ENCODE results near the gene ADD3. TPM values are rescaled to one million over a fixed set of nuclear protein-coding genes. Genes with fewer than 3 reads are reported as not detected.

ADD3 gene
- total and polyA plus RNA-seq, 2 of the 13 experiments (the other 11 are each of a cell fraction or from before 2014, with no cell fraction given) = 44.7 to 57.5 TPM

DNA sequence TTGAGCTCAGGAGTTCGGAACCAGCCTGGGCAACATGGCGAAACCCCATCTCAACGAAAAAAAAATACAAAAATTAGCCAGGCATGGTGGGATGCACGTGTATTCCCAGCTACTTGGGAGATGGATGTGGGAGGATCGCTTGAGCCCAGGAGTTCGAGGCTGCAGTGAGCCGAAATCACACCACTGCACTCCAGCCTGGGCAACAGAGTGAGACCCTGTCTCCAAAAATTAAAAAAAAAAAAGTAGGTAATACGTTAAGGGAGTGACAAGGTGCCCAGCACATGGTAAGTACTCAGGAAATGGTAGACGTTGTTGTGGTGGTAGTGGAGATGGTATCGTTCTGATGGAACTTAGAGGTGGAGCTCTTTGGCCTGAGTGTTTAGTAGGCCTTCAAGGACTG lies 43.5 kb upstream of the ADD3 start:
- Histone ChIP-seq H4K20me1 (ENCODE audit: insufficient read depth, low read length) (no peaks in the 10 kb centered on the region), H3K4me3 (replicated peaks in 1 of 3; ENCODE audit: insufficient read depth in 1 of 3, low read depth in 2 of 3, low read length in 3 of 3) (no peak overlapping the region), H3K27ac (ENCODE audit: extremely low read length, insufficient read depth, low read length) (no peak overlapping the region), H3K4me1 (ENCODE audit: insufficient read depth, low read length) (peaks cover 44% of the 10 kb centered on the region), H3K4me2 (ENCODE audit: low read depth, low read length) (no peak overlapping the region), H2AFZ (ENCODE audit: low read length) (no peak overlapping the region), H3K27me3 (ENCODE audit: control insufficient read depth in 1 of 2, insufficient read depth in 2 of 2, low read length in 2 of 2) (no peaks in the 10 kb centered on the region), H3K79me2 (ENCODE audit: insufficient read depth, low read length) (no peaks in the 10 kb centered on the region), H3K36me3 (replicated peaks in 1 of 2; ENCODE audit: control insufficient read depth in 1 of 2, insufficient read depth in 2 of 2, low read length in 2 of 2) (no peaks in the 10 kb centered on the region), H3K9ac (ENCODE audit: insufficient read depth, low read depth, low read length) (no peak overlapping the region), H3K9me3 (ENCODE audit: low read length) (no peaks in the 10 kb centered on the region)
- intact Hi-C loops (cut with micrococcal nuclease; ENCODE audit: unreplicated experiment) (loop anchor here (2.0 to 10.0 kb wide), 3 partner anchors 42 to 312 kb away; partner anchors contain the start of gene XPNPEP1), in situ Hi-C loops (cut with HindIII; ENCODE audit: extremely low pct_ligation_motif_present, low pct_unique_long_range_greater_than_20kb) (no loop called here)
- ChIA-PET POLR2A (interaction anchor here (1.2 to 2.8 kb wide), 4 partner anchors 11 to 46 kb away, joined by 3 to 16 read pairs (median 4); partner anchors contain the start of gene ADD3), CTCF (ENCODE audit: low intra/inter-chr PET ratio, low total read pairs) (no interaction called here)
- TF ChIP-seq ZNF331 (CRISPR knock-in tag; IDR thresholded peaks at IDR 0.05) (no peak), ZNF543 (CRISPR knock-in tag; IDR thresholded peaks at IDR 0.05) (0 out of 2 replicates have a peak, but pooled peaks have one; percentile 4)
- FAIRE-seq = no peak
- BruUV-seq (replicated peaks) = no TSS peak
- DNase-seq (ENCODE audit: low spot score) = no peak
- WGBS (ENCODE audit: low lambda C conversion rate) = 92% methylated on average over 10 of the region's 10 CpGs
- no peak for ATAC-seq

DNA sequence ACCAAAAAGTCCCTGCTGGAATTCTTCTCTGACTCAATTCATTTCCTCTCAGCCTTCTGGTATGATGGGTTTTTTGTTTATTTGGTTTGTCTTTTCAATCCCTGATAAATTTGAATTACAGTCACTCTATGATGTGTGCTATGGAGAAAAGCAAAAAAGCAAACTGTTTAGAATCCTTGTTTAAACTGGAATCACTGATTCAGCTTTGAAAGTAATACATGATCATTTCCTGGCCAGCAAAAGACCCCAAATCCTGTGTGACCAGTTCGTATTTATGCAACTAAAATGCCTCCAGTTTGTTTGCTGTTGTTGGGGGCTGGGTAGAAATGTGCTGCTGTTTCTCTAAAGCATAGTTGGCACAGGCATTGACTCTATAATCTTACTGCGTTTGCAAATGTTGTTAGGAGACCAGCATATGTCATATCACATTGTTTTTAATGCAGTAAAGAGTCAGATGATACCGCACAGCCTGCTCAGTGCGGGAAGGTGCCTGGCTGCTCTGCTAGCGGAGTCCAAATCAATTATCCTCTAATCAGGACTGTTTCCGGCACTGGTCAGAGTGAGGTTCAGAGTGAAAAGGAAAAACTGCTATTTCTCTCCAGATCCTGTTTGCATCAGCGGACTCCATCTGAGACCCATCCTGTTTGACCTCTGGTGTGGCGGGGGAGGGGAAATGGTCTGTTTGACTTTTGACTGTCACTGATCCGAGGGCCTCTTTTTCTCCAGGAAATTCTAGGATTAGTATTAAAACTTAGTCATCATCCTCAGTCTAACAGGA lies 40.6 kb upstream of the ADD3 start:
- Histone ChIP-seq H3K4me3 (replicated peaks in 1 of 3; ENCODE audit: insufficient read depth in 1 of 3, low read depth in 2 of 3, low read length in 3 of 3) (peak overlapping the region; percentile 41 to 56 (median 45)), H3K9me3 (ENCODE audit: low read length) (no peaks in the 10 kb centered on the region), H3K27me3 (ENCODE audit: control insufficient read depth in 1 of 2, insufficient read depth in 2 of 2, low read length in 2 of 2) (no peaks in the 10 kb centered on the region), H4K20me1 (ENCODE audit: insufficient read depth, low read length) (no peaks in the 10 kb centered on the region), H3K4me2 (ENCODE audit: low read depth, low read length) (peak overlapping the region; percentile 79), H3K27ac (ENCODE audit: extremely low read length, insufficient read depth, low read length) (peak overlapping the region; percentile 62), H3K79me2 (ENCODE audit: insufficient read depth, low read length) (no peaks in the 10 kb centered on the region), H3K4me1 (ENCODE audit: insufficient read depth, low read length) (peaks cover 71% of the 10 kb centered on the region), H2AFZ (ENCODE audit: low read length) (peak overlapping the region; percentile 59), H3K9ac (ENCODE audit: insufficient read depth, low read depth, low read length) (peak overlapping the region; percentile 29; the same call in 1 of the 2 replicates), H3K36me3 (replicated peaks in 1 of 2; ENCODE audit: control insufficient read depth in 1 of 2, insufficient read depth in 2 of 2, low read length in 2 of 2) (no peaks in the 10 kb centered on the region)
- ATAC-seq = peak; percentile 85
- BruUV-seq (replicated peaks) = no TSS peak
- WGBS (ENCODE audit: low lambda C conversion rate) = 0% methylated on average over 9 of the region's 9 CpGs
- intact Hi-C loops (cut with micrococcal nuclease; ENCODE audit: unreplicated experiment) = loop anchor here (2.0 to 10.0 kb wide), 3 partner anchors 40 to 148 kb away; partner anchors contain the start of gene ADD3
- peak; percentile 97 for FAIRE-seq
- POLR2A ChIA-PET = interaction anchor here (1.0 to 1.1 kb wide), 2 partner anchors 20 to 40 kb away, joined by 3 to 4 read pairs; partner anchors contain the start of gene ADD3
- CTCF ChIA-PET (ENCODE audit: low intra/inter-chr PET ratio, low total read pairs) = no interaction called here
- in situ Hi-C loops (cut with HindIII; ENCODE audit: extremely low pct_ligation_motif_present, low pct_unique_long_range_greater_than_20kb) = loop anchor here (5.0 kb wide), 1 partner anchor 40 kb away; the partner anchor contains the start of gene ADD3
- DNase-seq (ENCODE audit: low spot score) = peak; percentile 82
- TF ChIP-seq GLI4 (CRISPR knock-in tag; IDR thresholded peaks at IDR 0.05; ENCODE audit: borderline replicate concordance) = no peak
- no peak for TF ChIP-seq NFIB (CRISPR knock-in tag; IDR thresholded peaks at IDR 0.05; ENCODE audit: borderline replicate concordance)
- TF ChIP-seq, protein P1, sequence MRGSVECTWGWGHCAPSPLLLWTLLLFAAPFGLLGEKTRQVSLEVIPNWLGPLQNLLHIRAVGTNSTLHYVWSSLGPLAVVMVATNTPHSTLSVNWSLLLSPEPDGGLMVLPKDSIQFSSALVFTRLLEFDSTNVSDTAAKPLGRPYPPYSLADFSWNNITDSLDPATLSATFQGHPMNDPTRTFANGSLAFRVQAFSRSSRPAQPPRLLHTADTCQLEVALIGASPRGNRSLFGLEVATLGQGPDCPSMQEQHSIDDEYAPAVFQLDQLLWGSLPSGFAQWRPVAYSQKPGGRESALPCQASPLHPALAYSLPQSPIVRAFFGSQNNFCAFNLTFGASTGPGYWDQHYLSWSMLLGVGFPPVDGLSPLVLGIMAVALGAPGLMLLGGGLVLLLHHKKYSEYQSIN (CRISPR knock-in tag; IDR thresholded peaks at IDR 0.05; ENCODE audit: borderline replicate concordance) = no peak
- TF ChIP-seq MEIS2 (CRISPR knock-in tag; IDR thresholded peaks at IDR 0.05) = peak; percentile 36; the same call in 1 of the 2 replicates
- TF ChIP-seq GABPB1 (CRISPR knock-in tag; IDR thresholded peaks at IDR 0.05) = peak; percentile 41
- TF ChIP-seq ZSCAN31 (CRISPR knock-in tag; IDR thresholded peaks at IDR 0.05; ENCODE audit: low read depth) = no peak
- TF ChIP-seq GATAD1 (CRISPR knock-in tag; IDR thresholded peaks at IDR 0.05) = 0 out of 2 replicates have a peak, but pooled peaks have one; percentile 25
- TF ChIP-seq, protein P2, sequence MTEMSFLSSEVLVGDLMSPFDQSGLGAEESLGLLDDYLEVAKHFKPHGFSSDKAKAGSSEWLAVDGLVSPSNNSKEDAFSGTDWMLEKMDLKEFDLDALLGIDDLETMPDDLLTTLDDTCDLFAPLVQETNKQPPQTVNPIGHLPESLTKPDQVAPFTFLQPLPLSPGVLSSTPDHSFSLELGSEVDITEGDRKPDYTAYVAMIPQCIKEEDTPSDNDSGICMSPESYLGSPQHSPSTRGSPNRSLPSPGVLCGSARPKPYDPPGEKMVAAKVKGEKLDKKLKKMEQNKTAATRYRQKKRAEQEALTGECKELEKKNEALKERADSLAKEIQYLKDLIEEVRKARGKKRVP (CRISPR knock-in tag; IDR thresholded peaks at IDR 0.05) = peak in 1 of 2 experiments; percentile 93; a peak in 2 of 4 replicates
- no peak for TF ChIP-seq KLF6 (CRISPR knock-in tag; IDR thresholded peaks at IDR 0.05)
- TF ChIP-seq ZNF883 (CRISPR knock-in tag; IDR thresholded peaks at IDR 0.05; ENCODE audit: not compliant biosample characterization) = no peak
- no peak for TF ChIP-seq SIX4 (CRISPR knock-in tag; IDR thresholded peaks at IDR 0.05)
- TF ChIP-seq, protein P3, sequence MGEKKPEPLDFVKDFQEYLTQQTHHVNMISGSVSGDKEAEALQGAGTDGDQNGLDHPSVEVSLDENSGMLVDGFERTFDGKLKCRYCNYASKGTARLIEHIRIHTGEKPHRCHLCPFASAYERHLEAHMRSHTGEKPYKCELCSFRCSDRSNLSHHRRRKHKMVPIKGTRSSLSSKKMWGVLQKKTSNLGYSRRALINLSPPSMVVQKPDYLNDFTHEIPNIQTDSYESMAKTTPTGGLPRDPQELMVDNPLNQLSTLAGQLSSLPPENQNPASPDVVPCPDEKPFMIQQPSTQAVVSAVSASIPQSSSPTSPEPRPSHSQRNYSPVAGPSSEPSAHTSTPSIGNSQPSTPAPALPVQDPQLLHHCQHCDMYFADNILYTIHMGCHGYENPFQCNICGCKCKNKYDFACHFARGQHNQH (CRISPR knock-in tag; IDR thresholded peaks at IDR 0.05) = peak; percentile 40; the same call in 1 of the 2 replicates

Data from HepG2 (cell line).